Thyroid gland (tissue), 4 donors: ENCODE measurements around the gene CST2. TPM values are rescaled to one million over a fixed set of nuclear protein-coding genes. Genes with fewer than 3 reads are reported as not detected.

Source experiments
- DNase-seq, 2 donors: peaks; one replicate each; pipeline ENCODE4 v3.0.0-alpha.2; 2019
- H3K27ac ChIP-seq, 3 donors: fragments of 200-600 bp; sonication (generic); 1 replicate in 2 of 3; 2 replicates in 1 of 3; pipeline ENCODE4 v1.5.1; 2016 to 2019; ENCODE audit warnings: mild to moderate bottlenecking in 1 of 3, moderate library complexity in 1 of 3
- H3K27me3 ChIP-seq: fragments of 200-600 bp; sonication (generic); one replicate; pipeline ENCODE4 v1.5.1; 2019
- H3K36me3 ChIP-seq, 2 donors: fragments of 200-600 bp; sonication (generic); one replicate each; pipeline ENCODE4 v1.5.1; 2016 to 2019
- H3K4me1 ChIP-seq, 2 donors: fragments of 200-600 bp; sonication (generic); one replicate each; pipeline ENCODE4 v1.5.1; 2017 to 2019
- H3K4me3 ChIP-seq, 3 donors: fragments of 200-600 bp; sonication (generic); replicated peaks in 1 of 3; 1 replicate in 2 of 3; 2 replicates in 1 of 3; pipeline ENCODE4 v1.5.1; 2016; ENCODE audit warnings: mild to moderate bottlenecking in 1 of 3
- H3K9me3 ChIP-seq: fragments of 200-600 bp; sonication (generic); one replicate; pipeline ENCODE4 v1.5.1; 2017
- POLR2A ChIP-seq, 2 donors: fragments of 450-650 bp; IDR thresholded peaks; one replicate each; pipeline ENCODE4 v1.6.1; 2017; ENCODE audit warnings: antibody characterized with exemption in 2 of 2, mild to moderate bottlenecking in 2 of 2, moderate library complexity in 1 of 2
- WGBS, 2 donors: methylation state at CpG; one replicate each; pipeline ENCODE4 v1.1.5; 2017; 5-methylcytosine and 5-hydroxymethylcytosine counted together
- intact Hi-C: fragments of 100-400 bp; cut with DNase I; formaldehyde crosslinking; loops from one replicate; pipeline ENCODE4 v1.15.1; 2023
- total RNA-seq, 4 donors: library from RNA; depleted of rRNA; stranded (reverse); fragments of >200 nt; gene quantifications; one replicate each; pipeline ENCODE4 v1.2.3, GENCODE V29; 2016
- TF ChIP-seq, protein P1 (sequence below), 6 experiments: fragments of 200-600 bp in 3 of 6; fragments of 450-650 bp in 3 of 6; sonication (generic) in 3 of 6; IDR thresholded peaks; one replicate each; pipeline ENCODE4 v1.5.1; 2016 to 2019; ENCODE audit warnings: antibody characterized with exemption in 6 of 6, mild to moderate bottlenecking in 2 of 6, inconsistent platforms in 1 of 6, moderate library complexity in 1 of 6

CST2 gene
- total RNA-seq, 4 donors from 2014 or later = not detected

DNA sequence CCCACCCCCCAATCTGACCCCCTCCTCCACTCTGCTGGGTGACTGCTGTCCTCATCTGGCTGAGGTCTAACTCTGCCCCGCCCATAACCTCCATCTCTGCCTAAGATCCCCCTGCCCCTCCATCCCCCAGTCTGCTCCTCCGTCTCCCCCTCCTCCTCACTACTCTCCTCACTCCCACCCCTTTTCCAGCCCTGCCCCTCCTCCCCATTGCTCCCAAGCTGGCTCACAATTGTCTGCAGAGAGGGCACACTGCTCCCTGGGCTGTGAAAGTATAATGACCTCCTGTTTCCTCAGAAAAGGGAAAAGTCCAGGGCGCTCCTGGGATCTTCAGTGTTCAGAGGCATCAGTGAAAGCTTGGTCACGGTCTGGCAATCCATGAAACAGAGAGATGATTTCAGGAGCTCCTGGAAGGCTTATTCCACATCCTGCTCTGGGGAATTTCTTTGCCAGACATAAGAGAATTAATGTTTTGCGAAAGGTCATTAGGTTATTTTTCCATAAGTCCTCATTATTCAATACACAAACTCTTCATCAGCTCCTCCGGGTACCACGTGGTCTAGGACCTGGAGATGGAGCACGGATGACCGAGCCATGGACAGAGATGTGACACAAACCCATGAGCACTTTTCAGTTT lies 31.6 kb upstream of the CST2 start:
- 30 to 38% methylated on average over 7 to 8 of the region's 9 CpGs for WGBS, 2 donors
- TF ChIP-seq, protein P1, sequence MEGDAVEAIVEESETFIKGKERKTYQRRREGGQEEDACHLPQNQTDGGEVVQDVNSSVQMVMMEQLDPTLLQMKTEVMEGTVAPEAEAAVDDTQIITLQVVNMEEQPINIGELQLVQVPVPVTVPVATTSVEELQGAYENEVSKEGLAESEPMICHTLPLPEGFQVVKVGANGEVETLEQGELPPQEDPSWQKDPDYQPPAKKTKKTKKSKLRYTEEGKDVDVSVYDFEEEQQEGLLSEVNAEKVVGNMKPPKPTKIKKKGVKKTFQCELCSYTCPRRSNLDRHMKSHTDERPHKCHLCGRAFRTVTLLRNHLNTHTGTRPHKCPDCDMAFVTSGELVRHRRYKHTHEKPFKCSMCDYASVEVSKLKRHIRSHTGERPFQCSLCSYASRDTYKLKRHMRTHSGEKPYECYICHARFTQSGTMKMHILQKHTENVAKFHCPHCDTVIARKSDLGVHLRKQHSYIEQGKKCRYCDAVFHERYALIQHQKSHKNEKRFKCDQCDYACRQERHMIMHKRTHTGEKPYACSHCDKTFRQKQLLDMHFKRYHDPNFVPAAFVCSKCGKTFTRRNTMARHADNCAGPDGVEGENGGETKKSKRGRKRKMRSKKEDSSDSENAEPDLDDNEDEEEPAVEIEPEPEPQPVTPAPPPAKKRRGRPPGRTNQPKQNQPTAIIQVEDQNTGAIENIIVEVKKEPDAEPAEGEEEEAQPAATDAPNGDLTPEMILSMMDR (IDR thresholded peaks at IDR 0.05) = no peak
- no peak for TF ChIP-seq POLR2A (IDR thresholded peaks at IDR 0.05)
- H3K27me3 ChIP-seq = no peaks in the 10 kb centered on the region
- H3K27ac ChIP-seq = no peak overlapping the region
- H3K4me1 ChIP-seq = no peaks in the 10 kb centered on the region
- H3K4me3 ChIP-seq = no peak overlapping the region
- no peaks in the 10 kb centered on the region for H3K36me3 ChIP-seq
- intact Hi-C loops = no loop called here
- DNase-seq = no peak
- H3K9me3 ChIP-seq = no peaks in the 10 kb centered on the region

DNA sequence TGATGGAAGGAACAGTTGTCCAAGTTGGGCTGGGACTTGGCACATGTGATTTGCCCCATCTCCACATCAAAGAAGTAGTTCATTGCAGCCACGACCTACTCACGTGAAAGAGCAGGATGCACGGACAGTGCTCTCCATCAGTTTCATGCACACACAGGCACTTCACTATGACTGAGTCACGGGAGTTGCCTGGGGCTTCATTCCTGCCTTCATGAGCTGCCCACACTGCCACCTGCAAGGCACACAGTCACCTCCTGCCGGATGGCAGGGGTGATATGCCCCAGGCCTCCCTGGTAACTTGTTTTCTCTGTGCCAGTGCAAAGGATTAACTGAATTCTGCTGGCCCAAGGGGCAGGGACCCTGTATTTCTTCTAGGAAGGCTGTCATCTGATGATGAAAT lies 30.2 kb upstream of the CST2 start:
- Histone ChIP-seq H3K4me1 (no peaks in the 10 kb centered on the region), H3K4me3 (no peak overlapping the region), H3K27ac (no peak overlapping the region), H3K9me3 (no peaks in the 10 kb centered on the region), H3K36me3 (no peaks in the 10 kb centered on the region), H3K27me3 (no peaks in the 10 kb centered on the region)
- intact Hi-C loops = no loop called here
- no peak for DNase-seq
- WGBS, 2 donors = 90 to 91% methylated on average over 5 of the region's 5 CpGs
- TF ChIP-seq, protein P1 (IDR thresholded peaks at IDR 0.05) = no peak
- TF ChIP-seq POLR2A (IDR thresholded peaks at IDR 0.05) = no peak

DNA sequence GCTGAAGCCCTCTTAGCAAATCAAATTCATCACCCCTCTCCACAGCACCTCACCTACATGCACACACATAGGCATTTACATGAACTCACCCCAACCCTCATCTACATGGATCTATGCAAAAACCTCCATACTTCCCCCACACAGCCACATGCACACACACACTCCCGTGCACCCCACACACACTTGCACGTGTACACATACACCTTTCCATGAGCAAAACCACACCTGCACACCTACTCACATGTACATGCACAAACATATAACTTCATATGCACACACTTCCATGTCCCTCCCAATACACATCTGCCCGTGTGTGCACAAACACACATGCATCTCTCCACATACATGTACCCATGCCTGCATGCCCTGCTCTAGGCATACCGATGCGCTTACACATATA lies 29.7 kb upstream of the CST2 start:
- intact Hi-C loops = no loop called here
- Histone ChIP-seq H3K4me3 (no peak overlapping the region), H3K27me3 (no peaks in the 10 kb centered on the region), H3K4me1 (no peaks in the 10 kb centered on the region), H3K9me3 (no peaks in the 10 kb centered on the region), H3K36me3 (no peaks in the 10 kb centered on the region), H3K27ac (no peak overlapping the region)
- 92 to 97% methylated on average over 5 of the region's 5 CpGs for WGBS, 2 donors
- no peak for DNase-seq
- no peak for TF ChIP-seq POLR2A (IDR thresholded peaks at IDR 0.05)
- TF ChIP-seq, protein P1 (IDR thresholded peaks at IDR 0.05) = no peak

DNA sequence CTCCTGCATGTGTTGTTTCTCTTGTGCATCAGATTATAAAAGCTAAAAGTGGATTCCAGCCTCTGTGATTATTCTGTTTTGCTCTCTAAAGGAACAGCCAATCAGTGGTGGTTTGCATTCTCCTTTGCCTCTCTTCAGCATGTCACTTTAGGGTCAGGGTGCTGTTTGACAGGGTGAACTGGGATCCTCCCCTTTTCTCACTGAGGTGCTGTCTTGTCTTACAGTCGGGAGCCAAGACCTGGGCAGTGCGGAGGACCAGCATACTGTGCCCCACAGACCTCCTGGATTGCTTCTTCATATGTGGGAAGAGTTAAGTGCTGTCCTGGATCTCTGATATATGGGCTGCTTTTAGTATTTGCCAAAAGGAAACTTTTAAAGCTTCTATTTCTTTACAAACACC lies 15.2 kb upstream of the CST2 start:
- TF ChIP-seq POLR2A (IDR thresholded peaks at IDR 0.05) = no peak
- TF ChIP-seq, protein P1 (IDR thresholded peaks at IDR 0.05) = no peak
- 60 to 75% methylated on average over 2 of the region's 2 CpGs for WGBS, 2 donors

DNA sequence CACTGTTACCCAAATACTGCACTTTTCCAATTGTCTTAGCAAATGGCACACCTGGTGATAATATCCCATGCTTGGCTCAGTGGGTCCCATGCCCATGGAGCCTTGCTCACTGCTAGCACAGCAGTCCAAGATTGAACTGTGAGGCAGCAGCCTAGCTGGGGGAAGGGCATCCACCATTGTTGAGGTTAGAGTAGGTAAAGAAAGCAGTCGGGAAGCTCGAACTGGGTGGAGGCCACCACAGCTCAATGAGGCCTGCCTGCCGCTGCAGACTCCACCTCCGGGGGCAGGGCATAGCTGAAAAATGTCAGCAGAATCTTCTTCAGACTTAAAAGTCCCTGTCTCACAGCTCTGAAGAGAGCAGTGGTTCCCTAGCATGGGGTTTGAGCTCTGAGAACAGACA lies 9.2 kb upstream of the CST2 start:
- H3K36me3 ChIP-seq = no peaks in the 10 kb centered on the region
- intact Hi-C loops = no loop called here
- no peaks in the 10 kb centered on the region for H3K27me3 ChIP-seq
- no peak overlapping the region for H3K4me3 ChIP-seq
- no peaks in the 10 kb centered on the region for H3K9me3 ChIP-seq
- no peak for DNase-seq
- no peaks in the 10 kb centered on the region for H3K4me1 ChIP-seq
- H3K27ac ChIP-seq = no peak overlapping the region
- WGBS, 2 donors = 69 to 84% methylated on average over 4 of the region's 4 CpGs
- TF ChIP-seq POLR2A (IDR thresholded peaks at IDR 0.05) = no peak
- TF ChIP-seq, protein P1 (IDR thresholded peaks at IDR 0.05) = no peak

More for the DNA sequence above, 15.2 kb upstream of the CST2 start:
- Histone ChIP-seq H3K4me1 (no peaks in the 10 kb centered on the region), H3K9me3 (no peaks in the 10 kb centered on the region), H3K27ac (no peak overlapping the region), H3K4me3 (no peak overlapping the region), H3K36me3 (no peaks in the 10 kb centered on the region), H3K27me3 (no peaks in the 10 kb centered on the region)
- intact Hi-C loops = no loop called here
- DNase-seq = no peak
